Colonic mucosa (tissue), 4 donors: Measurements from ENCODE around the gene SCN8A. TPM values are rescaled to one million over a fixed set of nuclear protein-coding genes. Genes with fewer than 3 reads are reported as not detected.
"Not testable (repeated sequence)": the region's sequence is repeated elsewhere in the genome, so short reads cannot be mapped to it uniquely, and the experiment has no call there.

ENCODE experiments used
- DNase-seq: peaks from one replicate; pipeline ENCODE4 v3.0.0-alpha.2; 2020
- H3K27ac ChIP-seq: fragments of 200-600 bp; one replicate; pipeline ENCODE4 v1.8.0; 2021
- H3K27me3 ChIP-seq: fragments of 200-600 bp; one replicate; pipeline ENCODE4 v1.8.0; 2021
- H3K36me3 ChIP-seq: fragments of 200-600 bp; one replicate; pipeline ENCODE4 v1.8.0; 2021
- H3K4me1 ChIP-seq: fragments of 200-600 bp; one replicate; pipeline ENCODE4 v1.8.0; 2021; ENCODE audit warnings: mild to moderate bottlenecking
- H3K4me3 ChIP-seq: fragments of 200-600 bp; one replicate; pipeline ENCODE4 v1.8.0; 2021
- H3K9ac ChIP-seq, 2 donors: one replicate each; pipeline ENCODE4 v1.7.0; 2013; ENCODE audit warnings: control low read depth in 2 of 2, low read depth in 2 of 2, low read length in 2 of 2
- H3K9me3 ChIP-seq: fragments of 200-600 bp; one replicate; pipeline ENCODE4 v1.8.0; 2021
- intact Hi-C: fragments of 100-400 bp; cut with DNase I; formaldehyde crosslinking; loops from one replicate; pipeline ENCODE4 v1.14.1; 2022
- total RNA-seq, 2 donors: library from RNA; stranded (reverse); fragmentation: NEBNext Ultra II Directional in 1 of 2; extraction: Animal tissue kit (Norgen Biotek cat#: 25700) in 1 of 2; gene quantifications; one replicate each; pipeline ENCODE4 v1.2.1, GENCODE V29; 2021
- TF ChIP-seq, protein P1 (sequence below): fragments of 200-600 bp; IDR thresholded peaks from one replicate; pipeline ENCODE4 v1.8.0; 2022; ENCODE audit warnings: antibody characterized with exemption, mild to moderate bottlenecking
- donor health status: healthy.
- donor health status: DM: no; HTN: no; CAD: no.
- donor health status: DM: no; HTN: no; CAD: no.

Gene SCN8A
- total RNA-seq, 2 donors from 2014 or later, result 4.2 to 10.0 TPM

DNA sequence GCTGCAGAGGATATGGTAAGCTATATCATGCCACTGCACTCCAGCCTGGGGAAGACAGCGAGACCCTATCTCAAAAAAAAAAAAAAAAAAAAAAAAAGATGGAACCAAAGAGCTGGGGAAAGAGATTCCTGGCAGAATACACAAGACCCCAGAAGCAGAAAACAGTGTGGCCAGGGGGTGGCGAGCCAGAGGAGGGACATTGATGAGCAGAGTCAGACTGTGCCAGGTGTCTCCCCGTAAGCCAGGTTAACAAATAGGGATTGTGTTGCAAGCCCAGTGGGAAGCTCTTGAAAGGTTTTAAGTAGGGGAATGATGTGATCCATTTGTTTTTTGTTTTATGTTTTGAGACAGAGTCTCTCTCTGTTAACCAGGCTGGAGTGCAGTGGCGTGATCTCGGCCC lies 201.4 kb downstream of the SCN8A start:
- no peak for DNase-seq
- Histone ChIP-seq H3K4me1 (no peaks in the 10 kb centered on the region), H3K27ac (no peak overlapping the region), H3K4me3 (no peak overlapping the region), H3K9ac (no peak overlapping the region), H3K36me3 (no peaks in the 10 kb centered on the region), H3K9me3 (no peaks in the 10 kb centered on the region), H3K27me3 (no peaks in the 10 kb centered on the region)
- intact Hi-C loops, result no loop called here
- TF ChIP-seq, protein P1, sequence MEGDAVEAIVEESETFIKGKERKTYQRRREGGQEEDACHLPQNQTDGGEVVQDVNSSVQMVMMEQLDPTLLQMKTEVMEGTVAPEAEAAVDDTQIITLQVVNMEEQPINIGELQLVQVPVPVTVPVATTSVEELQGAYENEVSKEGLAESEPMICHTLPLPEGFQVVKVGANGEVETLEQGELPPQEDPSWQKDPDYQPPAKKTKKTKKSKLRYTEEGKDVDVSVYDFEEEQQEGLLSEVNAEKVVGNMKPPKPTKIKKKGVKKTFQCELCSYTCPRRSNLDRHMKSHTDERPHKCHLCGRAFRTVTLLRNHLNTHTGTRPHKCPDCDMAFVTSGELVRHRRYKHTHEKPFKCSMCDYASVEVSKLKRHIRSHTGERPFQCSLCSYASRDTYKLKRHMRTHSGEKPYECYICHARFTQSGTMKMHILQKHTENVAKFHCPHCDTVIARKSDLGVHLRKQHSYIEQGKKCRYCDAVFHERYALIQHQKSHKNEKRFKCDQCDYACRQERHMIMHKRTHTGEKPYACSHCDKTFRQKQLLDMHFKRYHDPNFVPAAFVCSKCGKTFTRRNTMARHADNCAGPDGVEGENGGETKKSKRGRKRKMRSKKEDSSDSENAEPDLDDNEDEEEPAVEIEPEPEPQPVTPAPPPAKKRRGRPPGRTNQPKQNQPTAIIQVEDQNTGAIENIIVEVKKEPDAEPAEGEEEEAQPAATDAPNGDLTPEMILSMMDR, result no peak

DNA sequence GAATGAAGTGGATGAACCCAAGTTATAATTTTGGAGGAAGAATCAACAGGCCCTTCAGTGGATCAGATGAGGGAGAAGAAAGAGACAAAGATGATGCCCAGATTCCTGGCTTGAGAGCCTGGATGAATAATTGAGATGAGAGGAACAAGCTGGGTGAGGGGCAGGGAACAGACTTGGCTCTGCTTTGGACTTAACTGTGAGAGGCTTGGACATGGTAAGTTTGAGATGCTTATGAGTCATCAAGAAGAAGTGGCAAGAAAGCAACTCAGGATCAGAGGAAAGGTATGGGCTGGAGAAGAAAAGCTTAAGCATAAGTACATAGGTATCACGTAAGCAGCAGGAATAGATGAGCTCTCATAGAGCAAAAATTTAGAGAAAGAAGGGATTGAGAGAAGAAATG lies 202.2 kb downstream of the SCN8A start:
- TF ChIP-seq, protein P1, result no peak
- no peak overlapping the region for H3K27ac ChIP-seq
- no peak overlapping the region for H3K9ac ChIP-seq
- H3K9me3 ChIP-seq, result no peaks in the 10 kb centered on the region
- H3K4me3 ChIP-seq, result no peak overlapping the region
- intact Hi-C loops, result no loop called here
- no peaks in the 10 kb centered on the region for H3K4me1 ChIP-seq
- no peak for DNase-seq
- H3K27me3 ChIP-seq, result no peaks in the 10 kb centered on the region
- no peaks in the 10 kb centered on the region for H3K36me3 ChIP-seq

DNA sequence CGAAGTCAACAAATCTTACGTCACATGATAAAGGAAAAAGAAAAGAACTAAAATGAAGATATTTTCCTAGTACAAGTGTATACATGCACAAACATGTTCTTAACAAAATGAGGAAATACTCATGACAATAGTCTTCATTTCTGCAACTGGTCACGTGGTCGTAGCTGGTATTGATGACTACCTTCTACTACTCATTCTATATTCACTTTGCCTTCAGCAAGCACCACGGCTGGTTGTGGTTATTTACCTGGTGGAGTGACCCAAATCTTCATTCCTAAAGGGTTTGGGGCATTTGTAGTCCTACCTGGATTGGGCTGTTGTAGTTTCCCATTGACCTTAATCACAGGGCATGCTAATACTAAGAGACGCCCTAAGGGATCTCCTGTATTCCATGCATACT lies 206.3 kb downstream of the SCN8A start:
- intact Hi-C loops, result no loop called here

DNA sequence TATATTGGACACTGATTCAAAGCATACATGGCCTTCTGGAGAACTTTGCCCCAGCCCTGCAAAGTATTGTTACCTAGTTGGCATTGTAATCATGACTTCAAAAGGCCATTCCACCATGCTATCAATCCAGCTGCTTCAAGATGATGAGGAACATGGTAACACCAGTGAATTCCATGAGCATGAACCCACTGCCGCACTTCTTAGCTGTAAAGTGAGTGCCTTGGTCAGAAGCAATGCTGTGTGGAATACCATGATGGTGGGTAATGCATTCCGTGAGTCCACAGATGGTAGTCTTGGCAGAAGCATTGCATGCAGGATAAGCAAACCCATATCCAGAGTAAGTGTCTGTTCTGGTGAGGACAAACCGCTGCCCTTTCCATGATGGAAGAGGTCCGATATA lies 207.0 kb downstream of the SCN8A start:
- H3K27me3 ChIP-seq, H3K36me3 ChIP-seq, H3K27ac ChIP-seq, intact Hi-C loops, DNase-seq, H3K9me3 ChIP-seq, H3K4me3 ChIP-seq, H3K4me1 ChIP-seq, H3K9ac ChIP-seq: not testable (repeated sequence)

More for the DNA sequence above, 206.3 kb downstream of the SCN8A start:
- Histone ChIP-seq H3K4me1 (no peaks in the 10 kb centered on the region), H3K27ac (no peak overlapping the region), H3K9me3 (no peaks in the 10 kb centered on the region), H3K9ac (no peak overlapping the region), H3K27me3 (no peaks in the 10 kb centered on the region), H3K4me3 (no peak overlapping the region), H3K36me3 (no peaks in the 10 kb centered on the region)
- no peak for DNase-seq
- TF ChIP-seq, protein P1, result no peak

DNA sequence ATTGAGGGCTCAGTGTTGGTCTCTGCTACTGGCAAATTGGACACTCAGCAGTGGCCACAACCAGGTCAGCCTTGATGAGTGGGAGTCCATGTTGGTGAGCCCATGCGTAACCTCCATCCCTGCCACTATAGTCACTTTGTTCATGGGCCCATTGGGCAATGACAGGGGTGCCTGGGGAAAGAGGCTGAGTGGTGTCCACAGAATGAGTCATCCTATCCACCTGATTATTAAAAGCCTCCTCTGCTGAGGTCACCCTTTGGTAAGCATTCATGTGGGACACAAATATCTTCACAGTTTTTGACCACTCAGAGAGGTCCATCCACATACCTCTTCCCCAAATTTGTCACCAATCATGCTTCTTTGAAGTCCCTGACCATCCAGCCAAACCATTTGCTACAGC lies 207.5 kb downstream of the SCN8A start:
- no peaks in the 10 kb centered on the region for H3K9me3 ChIP-seq
- DNase-seq, result no peak
- H3K27me3 ChIP-seq, result no peaks in the 10 kb centered on the region
- TF ChIP-seq, protein P1, result no peak
- H3K4me3 ChIP-seq, result no peak overlapping the region
- H3K27ac ChIP-seq, result no peak overlapping the region
- H3K9ac ChIP-seq, result no peak overlapping the region
- no peaks in the 10 kb centered on the region for H3K36me3 ChIP-seq
- no peaks in the 10 kb centered on the region for H3K4me1 ChIP-seq
- intact Hi-C loops, result no loop called here

DNA sequence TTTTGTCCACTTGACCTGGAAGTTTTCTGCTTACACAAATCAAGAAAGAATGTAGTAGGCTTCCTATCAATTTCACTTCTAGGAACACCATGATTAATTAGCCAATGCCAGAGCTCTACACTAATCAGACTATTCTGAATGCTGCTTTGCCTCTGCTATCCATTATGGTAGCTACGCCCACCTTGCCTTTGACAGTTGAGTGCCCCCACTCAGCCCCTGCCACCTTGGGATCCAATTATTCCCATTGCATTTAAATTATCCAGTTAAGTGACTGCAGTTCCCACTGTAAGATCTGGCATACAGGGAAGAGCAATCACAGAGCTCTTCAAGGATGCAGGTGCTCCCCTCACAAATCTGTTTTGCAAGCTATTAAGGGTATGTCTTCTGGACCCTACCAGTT lies 210.0 kb downstream of the SCN8A start:
- intact Hi-C loops, result no loop called here
- Histone ChIP-seq H3K27ac (no peak overlapping the region), H3K27me3 (no peaks in the 10 kb centered on the region), H3K9ac (no peak overlapping the region), H3K4me1 (no peaks in the 10 kb centered on the region), H3K4me3 (no peak overlapping the region), H3K9me3 (no peaks in the 10 kb centered on the region), H3K36me3 (no peaks in the 10 kb centered on the region)
- DNase-seq, result no peak
- TF ChIP-seq, protein P1, result no peak
